ENCODE results near the gene INHA. TPM values are rescaled to one million over a fixed set of nuclear protein-coding genes. Genes with fewer than 3 reads are reported as not detected.

The INHA gene
- total RNA-seq, 1 experiment from 2014 or later = 0.64 TPM

- no peak for DNase-seq (ENCODE audit: extremely low read depth, low read depth)
Measured at GRCh38 chr2:219557320-219557719, 14.8 kb upstream of the INHA start.

GRCh38 chr2:219557791-219558785, 14.0 kb upstream of the INHA start:
- DNase-seq (ENCODE audit: extremely low read depth, low read depth) = no peak

- no peak for DNase-seq (ENCODE audit: extremely low read depth, low read depth)
Measured at GRCh38 chr2:219559156-219559915, 12.8 kb upstream of the INHA start.

GRCh38 chr2:219560037-219560892, 11.8 kb upstream of the INHA start:
- no peak for DNase-seq (ENCODE audit: extremely low read depth, low read depth)

GRCh38 chr2:219560893-219561178, 11.3 kb upstream of the INHA start:
- no peak for DNase-seq (ENCODE audit: extremely low read depth, low read depth)

- DNase-seq (ENCODE audit: extremely low read depth, low read depth) = no peak
Measured at GRCh38 chr2:219561179-219562048, 10.7 kb upstream of the INHA start.

- DNase-seq (ENCODE audit: extremely low read depth, low read depth) = no peak
Measured at GRCh38 chr2:219562049-219563020, 9.8 kb upstream of the INHA start.

- no peak for DNase-seq (ENCODE audit: extremely low read depth, low read depth)
Measured at GRCh38 chr2:219563271-219563928, 8.7 kb upstream of the INHA start.

GRCh38 chr2:219565130-219566080, 6.7 kb upstream of the INHA start:
- no peak for DNase-seq (ENCODE audit: extremely low read depth, low read depth)

- DNase-seq (ENCODE audit: extremely low read depth, low read depth) = no peak
Measured at GRCh38 chr2:219566640-219567039, 5.5 kb upstream of the INHA start.

GRCh38 chr2:219567131-219567530, 5.0 kb upstream of the INHA start:
- DNase-seq (ENCODE audit: extremely low read depth, low read depth) = no peak

GRCh38 chr2:219567791-219568361, 4.2 kb upstream of the INHA start:
- no peak for DNase-seq (ENCODE audit: extremely low read depth, low read depth)

- DNase-seq (ENCODE audit: extremely low read depth, low read depth) = no peak
Measured at GRCh38 chr2:219569041-219569440, 3.1 kb upstream of the INHA start.

- no peak for DNase-seq (ENCODE audit: extremely low read depth, low read depth)
Measured at GRCh38 chr2:219569635-219570034, 2.5 kb upstream of the INHA start.

GRCh38 chr2:219570194-219570923, 1.8 kb upstream of the INHA start:
- DNase-seq (ENCODE audit: extremely low read depth, low read depth) = no peak

- DNase-seq (ENCODE audit: extremely low read depth, low read depth) = no peak
Measured at GRCh38 chr2:219570924-219571310, 1.2 kb upstream of the INHA start.

Data from NCI-H460 (cell line).